WTC11 (cell line): ENCODE data around the gene GNG4. TPM values are rescaled to one million over a fixed set of nuclear protein-coding genes. Genes with fewer than 3 reads are reported as not detected.

ENCODE experiments used
- ATAC-seq: fragments of 200-7000 bp; cut with Tn5 transposase; 2 replicates; pipeline ENCODE4 v1.10.0; 2021; ENCODE audit warnings: mild to moderate bottlenecking, moderate library complexity
- CTCF ChIA-PET: fragments of 300-600 bp; sonication (Branson Sonifier 250); formaldehyde crosslinking; loops from one replicate; lab custom pipeline; 2021; ENCODE audit warnings: antibody characterized with exemption; lab: Charles Lee
- POLR2A ChIA-PET: fragments of 350-600 bp; sonication (Branson Sonifier 250); formaldehyde crosslinking; loops from one replicate; lab custom pipeline; 2021; ENCODE audit warnings: antibody characterized with exemption; lab: Charles Lee
- DNase-seq: peaks from one replicate; pipeline ENCODE4 v3.0.0; 2021; ENCODE audit warnings: low spot score
- H3K27ac Mint-ChIP-seq: 2 replicates; pipeline ENCODE4 v1.8.0; 2021; ENCODE audit warnings: mixed read lengths
- H3K27me3 Mint-ChIP-seq: 2 replicates; pipeline ENCODE4 v1.8.0; 2021; ENCODE audit warnings: low read depth, mild to moderate bottlenecking, moderate library complexity, mixed read lengths
- H3K36me3 Mint-ChIP-seq: 2 replicates; pipeline ENCODE4 v1.8.0; 2021; ENCODE audit warnings: mixed read lengths
- H3K4me1 Mint-ChIP-seq: 2 replicates; pipeline ENCODE4 v1.8.0; 2022; ENCODE audit warnings: mixed read lengths
- H3K4me3 Mint-ChIP-seq: 2 replicates; pipeline ENCODE4 v1.8.0; 2021; ENCODE audit warnings: mild to moderate bottlenecking, moderate library complexity, mixed read lengths
- H3K9me3 Mint-ChIP-seq: 2 replicates; pipeline ENCODE4 v1.8.0; 2021; ENCODE audit warnings: mixed read lengths
- ESRRA ChIP-seq: sonication (generic); formaldehyde crosslinking; IDR thresholded peaks from 2 replicates; pipeline ENCODE4 v1.8.1; 2022; ENCODE audit warnings: mild to moderate bottlenecking, missing genetic modification reagents, borderline replicate concordance
- FOXP1 ChIP-seq: sonication (generic); formaldehyde crosslinking; IDR thresholded peaks from 2 replicates; pipeline ENCODE4 v1.8.0; 2022; ENCODE audit warnings: missing genetic modification reagents, mild to moderate bottlenecking, moderate library complexity, borderline replicate concordance
- GRHL2 ChIP-seq: fragments of 250-450 bp; sonication (Bioruptor Pico); IDR thresholded peaks from 2 replicates; pipeline ENCODE4 v1.8.0; 2022; ENCODE audit warnings: mild to moderate bottlenecking, moderate library complexity; ENCODE audit not compliant: insufficient replicate concordance, severe bottlenecking
- GTF2I ChIP-seq: fragments of 250-450 bp; sonication (Bioruptor Pico); conservative IDR thresholded peaks from 2 replicates; pipeline ENCODE4 v1.4.0; 2021; ENCODE audit warnings: mild to moderate bottlenecking
- NR3C1 ChIP-seq: sonication (generic); formaldehyde crosslinking; conservative IDR thresholded peaks from 2 replicates; pipeline ENCODE4 v1.8.1; 2023; ENCODE audit warnings: low read depth, mild to moderate bottlenecking, missing genetic modification reagents
- SP1 ChIP-seq: sonication (generic); formaldehyde crosslinking; conservative IDR thresholded peaks from 2 replicates; pipeline ENCODE4 v1.8.1; 2022; ENCODE audit warnings: missing genetic modification reagents
- ZBTB21 ChIP-seq: sonication (generic); formaldehyde crosslinking; IDR thresholded peaks from 2 replicates; pipeline ENCODE4 v1.8.1; 2023; ENCODE audit warnings: mild to moderate bottlenecking, missing genetic modification reagents, borderline replicate concordance
- ZNF263 ChIP-seq: sonication (generic); formaldehyde crosslinking; IDR thresholded peaks from 2 replicates; pipeline ENCODE4 v1.8.1; 2022; ENCODE audit warnings: low read depth, mild to moderate bottlenecking, moderate library complexity, missing genetic modification reagents
- ZNF317 ChIP-seq: sonication (generic); formaldehyde crosslinking; IDR thresholded peaks from 2 replicates; pipeline ENCODE4 v1.8.1; 2023; ENCODE audit warnings: low read depth, mild to moderate bottlenecking, moderate library complexity, missing genetic modification reagents, borderline replicate concordance
- total RNA-seq: library from RNA; stranded (reverse); gene quantifications from 3 replicates; pipeline ENCODE4 v1.2.3, GENCODE V29; 2021
- TF ChIP-seq, protein P1 (sequence below): fragments of 250-450 bp; sonication (Bioruptor Pico); IDR thresholded peaks from 2 replicates; pipeline ENCODE4 v1.9.0; 2021; ENCODE audit warnings: moderate library complexity, mild to moderate bottlenecking, inconsistent platforms, borderline replicate concordance
- TF ChIP-seq, protein P2 (sequence below): sonication (generic); formaldehyde crosslinking; IDR thresholded peaks from 2 replicates; pipeline ENCODE4 v1.8.0; 2022; ENCODE audit warnings: mild to moderate bottlenecking, missing genetic modification reagents
- TF ChIP-seq, protein P3 (sequence below): fragments of 250-450 bp; sonication (Bioruptor Pico); IDR thresholded peaks from 2 replicates; pipeline ENCODE4 v1.9.0; 2021; ENCODE audit warnings: mild to moderate bottlenecking, borderline replicate concordance
- TF ChIP-seq, protein P4 (sequence below): sonication (generic); formaldehyde crosslinking; IDR thresholded peaks from 2 replicates; pipeline ENCODE4 v1.8.1; 2022; ENCODE audit warnings: mild to moderate bottlenecking, moderate library complexity, missing genetic modification reagents
- TF ChIP-seq, protein P5 (sequence below): sonication (generic); formaldehyde crosslinking; IDR thresholded peaks from 2 replicates; pipeline ENCODE4 v1.8.0; 2022; ENCODE audit warnings: mild to moderate bottlenecking, missing genetic modification reagents
- TF ChIP-seq, protein P6 (sequence below): sonication (generic); formaldehyde crosslinking; IDR thresholded peaks from 2 replicates; pipeline ENCODE4 v1.8.0; 2022; ENCODE audit warnings: mild to moderate bottlenecking, missing genetic modification reagents
- TF ChIP-seq, protein P7 (sequence below): sonication (generic); formaldehyde crosslinking; IDR thresholded peaks from 2 replicates; pipeline ENCODE4 v1.8.1; 2022; ENCODE audit warnings: low read depth, mild to moderate bottlenecking, moderate library complexity, missing genetic modification reagents, borderline replicate concordance

Gene GNG4
- total RNA-seq, 1 experiment from 2014 or later, result 38.3 TPM

DNA sequence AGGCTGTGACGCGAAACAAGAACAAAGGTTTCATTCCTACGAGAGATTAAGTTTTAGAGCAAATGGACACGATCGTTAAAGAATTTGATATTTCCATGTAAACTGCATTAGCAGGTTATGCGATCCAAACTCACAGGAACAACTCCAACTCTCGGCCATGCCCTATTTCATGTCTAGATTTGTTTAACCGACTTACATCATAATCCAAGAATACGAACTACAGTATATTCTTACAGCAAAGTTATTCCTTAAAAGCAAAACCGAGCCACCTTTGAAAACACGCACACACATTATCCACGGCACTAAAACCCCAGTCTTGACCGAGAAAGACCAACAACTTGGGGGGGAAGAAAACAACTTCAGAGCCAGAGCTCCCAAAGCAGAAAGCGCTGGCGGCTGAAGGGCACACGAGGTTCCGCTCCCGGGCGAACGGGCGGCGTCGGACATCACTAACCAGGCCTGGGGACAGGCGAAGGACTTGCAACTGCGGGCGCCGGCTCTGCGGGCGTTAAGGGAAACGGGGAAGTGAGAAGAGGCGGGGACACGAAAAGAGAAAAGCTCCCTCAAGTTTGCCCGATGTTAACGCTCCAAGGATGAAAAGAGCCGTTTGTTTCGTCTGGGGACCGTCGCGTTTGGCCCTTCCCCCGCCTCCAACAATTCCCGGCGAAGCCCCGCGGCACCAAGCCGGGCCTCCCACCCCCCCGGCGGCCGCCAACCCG is 146.0 kb downstream of the GNG4 start:
- ATAC-seq (peak; percentile 2; the same call in 1 of the 2 replicates), DNase-seq (peak; percentile 63)
- TF ChIP-seq, protein P1, sequence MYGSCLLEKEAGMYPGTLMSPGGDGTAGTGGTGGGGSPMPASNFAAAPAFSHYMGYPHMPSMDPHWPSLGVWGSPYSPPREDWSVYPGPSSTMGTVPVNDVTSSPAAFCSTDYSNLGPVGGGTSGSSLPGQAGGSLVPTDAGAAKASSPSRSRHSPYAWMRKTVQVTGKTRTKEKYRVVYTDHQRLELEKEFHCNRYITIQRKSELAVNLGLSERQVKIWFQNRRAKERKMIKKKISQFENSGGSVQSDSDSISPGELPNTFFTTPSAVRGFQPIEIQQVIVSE (CRISPR knock-in tag), result no peak
- no peak for TF ChIP-seq GRHL2
- TF ChIP-seq, protein P2, sequence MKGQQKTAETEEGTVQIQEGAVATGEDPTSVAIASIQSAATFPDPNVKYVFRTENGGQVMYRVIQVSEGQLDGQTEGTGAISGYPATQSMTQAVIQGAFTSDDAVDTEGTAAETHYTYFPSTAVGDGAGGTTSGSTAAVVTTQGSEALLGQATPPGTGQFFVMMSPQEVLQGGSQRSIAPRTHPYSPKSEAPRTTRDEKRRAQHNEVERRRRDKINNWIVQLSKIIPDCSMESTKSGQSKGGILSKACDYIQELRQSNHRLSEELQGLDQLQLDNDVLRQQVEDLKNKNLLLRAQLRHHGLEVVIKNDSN (CRISPR knock-in tag), result no peak
- TF ChIP-seq, protein P3, sequence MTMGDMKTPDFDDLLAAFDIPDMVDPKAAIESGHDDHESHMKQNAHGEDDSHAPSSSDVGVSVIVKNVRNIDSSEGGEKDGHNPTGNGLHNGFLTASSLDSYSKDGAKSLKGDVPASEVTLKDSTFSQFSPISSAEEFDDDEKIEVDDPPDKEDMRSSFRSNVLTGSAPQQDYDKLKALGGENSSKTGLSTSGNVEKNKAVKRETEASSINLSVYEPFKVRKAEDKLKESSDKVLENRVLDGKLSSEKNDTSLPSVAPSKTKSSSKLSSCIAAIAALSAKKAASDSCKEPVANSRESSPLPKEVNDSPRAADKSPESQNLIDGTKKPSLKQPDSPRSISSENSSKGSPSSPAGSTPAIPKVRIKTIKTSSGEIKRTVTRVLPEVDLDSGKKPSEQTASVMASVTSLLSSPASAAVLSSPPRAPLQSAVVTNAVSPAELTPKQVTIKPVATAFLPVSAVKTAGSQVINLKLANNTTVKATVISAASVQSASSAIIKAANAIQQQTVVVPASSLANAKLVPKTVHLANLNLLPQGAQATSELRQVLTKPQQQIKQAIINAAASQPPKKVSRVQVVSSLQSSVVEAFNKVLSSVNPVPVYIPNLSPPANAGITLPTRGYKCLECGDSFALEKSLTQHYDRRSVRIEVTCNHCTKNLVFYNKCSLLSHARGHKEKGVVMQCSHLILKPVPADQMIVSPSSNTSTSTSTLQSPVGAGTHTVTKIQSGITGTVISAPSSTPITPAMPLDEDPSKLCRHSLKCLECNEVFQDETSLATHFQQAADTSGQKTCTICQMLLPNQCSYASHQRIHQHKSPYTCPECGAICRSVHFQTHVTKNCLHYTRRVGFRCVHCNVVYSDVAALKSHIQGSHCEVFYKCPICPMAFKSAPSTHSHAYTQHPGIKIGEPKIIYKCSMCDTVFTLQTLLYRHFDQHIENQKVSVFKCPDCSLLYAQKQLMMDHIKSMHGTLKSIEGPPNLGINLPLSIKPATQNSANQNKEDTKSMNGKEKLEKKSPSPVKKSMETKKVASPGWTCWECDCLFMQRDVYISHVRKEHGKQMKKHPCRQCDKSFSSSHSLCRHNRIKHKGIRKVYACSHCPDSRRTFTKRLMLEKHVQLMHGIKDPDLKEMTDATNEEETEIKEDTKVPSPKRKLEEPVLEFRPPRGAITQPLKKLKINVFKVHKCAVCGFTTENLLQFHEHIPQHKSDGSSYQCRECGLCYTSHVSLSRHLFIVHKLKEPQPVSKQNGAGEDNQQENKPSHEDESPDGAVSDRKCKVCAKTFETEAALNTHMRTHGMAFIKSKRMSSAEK, result no peak
- no peak for TF ChIP-seq NR3C1 (CRISPR knock-in tag)
- TF ChIP-seq, protein P4, sequence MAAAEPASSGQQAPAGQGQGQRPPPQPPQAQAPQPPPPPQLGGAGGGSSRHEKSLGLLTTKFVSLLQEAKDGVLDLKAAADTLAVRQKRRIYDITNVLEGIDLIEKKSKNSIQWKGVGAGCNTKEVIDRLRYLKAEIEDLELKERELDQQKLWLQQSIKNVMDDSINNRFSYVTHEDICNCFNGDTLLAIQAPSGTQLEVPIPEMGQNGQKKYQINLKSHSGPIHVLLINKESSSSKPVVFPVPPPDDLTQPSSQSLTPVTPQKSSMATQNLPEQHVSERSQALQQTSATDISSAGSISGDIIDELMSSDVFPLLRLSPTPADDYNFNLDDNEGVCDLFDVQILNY (CRISPR knock-in tag), result no peak
- TF ChIP-seq GTF2I (CRISPR knock-in tag), result no peak
- TF ChIP-seq FOXP1, result no peak
- TF ChIP-seq, protein P5, sequence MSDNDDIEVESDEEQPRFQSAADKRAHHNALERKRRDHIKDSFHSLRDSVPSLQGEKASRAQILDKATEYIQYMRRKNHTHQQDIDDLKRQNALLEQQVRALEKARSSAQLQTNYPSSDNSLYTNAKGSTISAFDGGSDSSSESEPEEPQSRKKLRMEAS (CRISPR knock-in tag), result no peak
- no peak for TF ChIP-seq ZBTB21 (CRISPR knock-in tag)
- ChIA-PET CTCF (interaction anchor here (0.5 to 3.3 kb wide), 31 partner anchors 8 to 601 kb away, joined by 3 to 26 read pairs (median 5); no protein-coding TSS in a partner anchor), POLR2A (interaction anchor here (0.6 to 2.3 kb wide), 7 partner anchors 7 to 469 kb away, joined by 3 to 7 read pairs (median 4); partner anchors contain the start of genes ARID4B, GGPS1 and TOMM20)
- Mint-ChIP-seq H3K27me3 (no peaks in the 10 kb centered on the region), H3K36me3 (no peaks in the 10 kb centered on the region), H3K9me3 (no peaks in the 10 kb centered on the region), H3K4me3 (peak overlapping the region; percentile 94), H3K27ac (peak overlapping the region; percentile 97), H3K4me1 (peaks cover 23% of the 10 kb centered on the region)

DNA sequence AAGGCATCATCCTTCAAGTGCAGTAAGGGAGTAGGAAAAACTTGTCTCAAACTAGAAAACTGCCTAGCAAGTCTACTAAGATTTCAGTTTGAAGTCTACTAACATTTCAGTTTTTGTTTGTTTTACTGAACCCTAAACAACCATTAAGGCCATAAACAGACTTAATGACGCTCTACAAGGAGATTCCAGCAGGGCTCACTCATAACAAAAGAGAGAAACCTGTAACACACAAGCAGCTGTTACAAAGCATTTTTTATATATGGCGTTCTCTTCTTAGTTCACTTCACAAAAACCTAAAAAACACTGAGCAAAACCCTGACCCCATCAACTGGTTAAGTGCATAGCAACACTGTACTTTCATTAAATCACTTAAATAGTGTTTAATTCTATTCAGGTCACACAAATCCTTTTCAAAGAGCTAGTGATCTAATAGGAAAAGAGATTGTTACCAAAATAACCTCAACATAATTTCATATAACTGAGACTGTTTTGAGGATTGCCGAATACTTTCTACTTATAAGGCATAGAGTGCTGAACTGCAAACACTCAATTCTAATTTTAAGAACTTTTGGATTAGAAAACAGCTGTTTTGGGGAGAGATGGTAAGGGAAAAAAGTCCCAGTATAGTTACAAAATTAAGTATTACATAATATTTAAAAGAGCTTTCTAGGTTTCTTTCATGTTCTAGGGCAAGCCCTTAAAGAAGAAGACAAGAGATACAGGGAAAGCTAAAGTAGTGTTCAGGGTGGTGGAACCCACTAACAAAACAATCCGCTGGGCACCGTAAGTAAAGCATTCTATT is 146.8 kb downstream of the GNG4 start:
- ATAC-seq (no peak), DNase-seq (no peak)
- POLR2A ChIA-PET, result interaction anchor here (2.3 kb wide), 1 partner anchor 175 kb away, joined by 7 read pairs; the partner anchor contains the start of genes ARID4B and GGPS1
- peaks cover 23% of the 10 kb centered on the region for H3K4me1 Mint-ChIP-seq
- no peaks in the 10 kb centered on the region for H3K27me3 Mint-ChIP-seq
- no peaks in the 10 kb centered on the region for H3K9me3 Mint-ChIP-seq
- CTCF ChIA-PET, result interaction anchor here (1.5 to 3.3 kb wide), 3 partner anchors 46 to 95 kb away, joined by 4 to 20 read pairs (median 7); no protein-coding TSS in a partner anchor
- no peaks in the 10 kb centered on the region for H3K36me3 Mint-ChIP-seq
- TF ChIP-seq, protein P6, sequence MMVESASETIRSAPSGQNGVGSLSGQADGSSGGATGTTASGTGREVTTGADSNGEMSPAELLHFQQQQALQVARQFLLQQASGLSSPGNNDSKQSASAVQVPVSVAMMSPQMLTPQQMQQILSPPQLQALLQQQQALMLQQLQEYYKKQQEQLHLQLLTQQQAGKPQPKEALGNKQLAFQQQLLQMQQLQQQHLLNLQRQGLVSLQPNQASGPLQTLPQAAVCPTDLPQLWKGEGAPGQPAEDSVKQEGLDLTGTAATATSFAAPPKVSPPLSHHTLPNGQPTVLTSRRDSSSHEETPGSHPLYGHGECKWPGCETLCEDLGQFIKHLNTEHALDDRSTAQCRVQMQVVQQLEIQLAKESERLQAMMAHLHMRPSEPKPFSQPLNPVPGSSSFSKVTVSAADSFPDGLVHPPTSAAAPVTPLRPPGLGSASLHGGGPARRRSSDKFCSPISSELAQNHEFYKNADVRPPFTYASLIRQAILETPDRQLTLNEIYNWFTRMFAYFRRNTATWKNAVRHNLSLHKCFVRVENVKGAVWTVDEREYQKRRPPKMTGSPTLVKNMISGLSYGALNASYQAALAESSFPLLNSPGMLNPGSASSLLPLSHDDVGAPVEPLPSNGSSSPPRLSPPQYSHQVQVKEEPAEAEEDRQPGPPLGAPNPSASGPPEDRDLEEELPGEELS (CRISPR knock-in tag), result no peak
- TF ChIP-seq ZNF263 (CRISPR knock-in tag) (no peak), ESRRA (CRISPR knock-in tag) (no peak), SP1 (CRISPR knock-in tag) (no peak), ZNF317 (CRISPR knock-in tag) (no peak)
- TF ChIP-seq, protein P7, sequence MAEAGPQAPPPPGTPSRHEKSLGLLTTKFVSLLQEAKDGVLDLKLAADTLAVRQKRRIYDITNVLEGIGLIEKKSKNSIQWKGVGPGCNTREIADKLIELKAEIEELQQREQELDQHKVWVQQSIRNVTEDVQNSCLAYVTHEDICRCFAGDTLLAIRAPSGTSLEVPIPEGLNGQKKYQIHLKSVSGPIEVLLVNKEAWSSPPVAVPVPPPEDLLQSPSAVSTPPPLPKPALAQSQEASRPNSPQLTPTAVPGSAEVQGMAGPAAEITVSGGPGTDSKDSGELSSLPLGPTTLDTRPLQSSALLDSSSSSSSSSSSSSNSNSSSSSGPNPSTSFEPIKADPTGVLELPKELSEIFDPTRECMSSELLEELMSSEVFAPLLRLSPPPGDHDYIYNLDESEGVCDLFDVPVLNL (CRISPR knock-in tag), result no peak
- H3K4me3 Mint-ChIP-seq, result peak overlapping the region; percentile 94
- H3K27ac Mint-ChIP-seq, result peak overlapping the region; percentile 97
